Measurements from ENCODE around the gene LRRC18.
A peak's percentile ranks its signal among the peaks of the same experiment; 100 is the strongest.

LRRC18 gene

GRCh38 chr10:48907730-48908129 is 31.9 kb downstream of the LRRC18 start:
- no peak for DNase-seq (ENCODE audit: low spot score)

- DNase-seq (ENCODE audit: low spot score), result no peak
Observed at GRCh38 chr10:48906841-48907240, 32.8 kb downstream of the LRRC18 start.

- no peak for DNase-seq (ENCODE audit: low spot score)
Observed at GRCh38 chr10:48905311-48905710, 34.3 kb downstream of the LRRC18 start.

- no peak for DNase-seq (ENCODE audit: low spot score)
Observed at GRCh38 chr10:48904861-48905260, 34.8 kb downstream of the LRRC18 start.

- DNase-seq (ENCODE audit: low spot score), result no peak
Observed at GRCh38 chr10:48903151-48903550, 36.5 kb downstream of the LRRC18 start.

GRCh38 chr10:48902096-48902495 is 37.5 kb downstream of the LRRC18 start:
- DNase-seq (ENCODE audit: low spot score), result no peak

GRCh38 chr10:48901319-48901718 is 38.3 kb downstream of the LRRC18 start:
- DNase-seq (ENCODE audit: low spot score), result no peak

- no peak for DNase-seq (ENCODE audit: low spot score)
Observed at GRCh38 chr10:48900371-48900801, 39.3 kb downstream of the LRRC18 start.

- no peak for DNase-seq (ENCODE audit: low spot score)
Observed at GRCh38 chr10:48899781-48900180, 39.9 kb downstream of the LRRC18 start.

GRCh38 chr10:48898426-48898825 is 41.2 kb downstream of the LRRC18 start:
- DNase-seq (ENCODE audit: low spot score), result no peak

GRCh38 chr10:48897441-48897790 is 42.2 kb downstream of the LRRC18 start:
- DNase-seq (ENCODE audit: low spot score), result no peak

GRCh38 chr10:48896756-48897440 is 42.7 kb downstream of the LRRC18 start:
- DNase-seq (ENCODE audit: low spot score), result no peak

- DNase-seq (ENCODE audit: low spot score), result no peak
Observed at GRCh38 chr10:48895803-48896195, 43.8 kb downstream of the LRRC18 start.

GRCh38 chr10:48894911-48895802 is 44.5 kb downstream of the LRRC18 start:
- no peak for DNase-seq (ENCODE audit: low spot score)

GRCh38 chr10:48890888-48891850 is 48.5 kb downstream of the LRRC18 start:
- DNase-seq (ENCODE audit: low spot score), result no peak

- DNase-seq (ENCODE audit: low spot score), result no peak
Observed at GRCh38 chr10:48887982-48888381, 51.7 kb downstream of the LRRC18 start.

GRCh38 chr10:48885376-48885775 is 54.3 kb downstream of the LRRC18 start:
- DNase-seq (ENCODE audit: low spot score), result peak; percentile 60

GRCh38 chr10:48884179-48885045 is 55.2 kb downstream of the LRRC18 start:
- DNase-seq (ENCODE audit: low spot score), result no peak

- DNase-seq (ENCODE audit: low spot score), result no peak
Observed at GRCh38 chr10:48883701-48884100, 55.9 kb downstream of the LRRC18 start.

GRCh38 chr10:48882881-48883280 is 56.8 kb downstream of the LRRC18 start:
- DNase-seq (ENCODE audit: low spot score), result no peak

GRCh38 chr10:48881937-48882336 is 57.7 kb downstream of the LRRC18 start:
- DNase-seq (ENCODE audit: low spot score), result no peak

Data from RKO (cell line).